Smooth muscle cell of the brain vasculature (primary cell): ENCODE results near the gene SRSF7.
"Not testable (repeated sequence)": the region's sequence is repeated elsewhere in the genome, so short reads cannot be mapped to it uniquely, and the experiment has no call there.

Source experiments
- DNase-seq: peaks from one replicate; pipeline ENCODE4 v3.0.0-alpha.2; 2012; ENCODE audit warnings: low read depth, low spot score

Gene SRSF7

GRCh38 chr2:38731684-38732221 lies 19.4 kb downstream of the SRSF7 start:
- DNase-seq: no peak

GRCh38 chr2:38731090-38731489 lies 20.1 kb downstream of the SRSF7 start:
- no peak for DNase-seq

- no peak for DNase-seq
Measured at GRCh38 chr2:38728694-38729093, 22.5 kb downstream of the SRSF7 start.

- no peak for DNase-seq
Measured at GRCh38 chr2:38727661-38728060, 23.5 kb downstream of the SRSF7 start.

- no peak for DNase-seq
Measured at GRCh38 chr2:38723173-38723572, 28.0 kb downstream of the SRSF7 start.

GRCh38 chr2:38722271-38723061 lies 28.7 kb downstream of the SRSF7 start:
- DNase-seq: no peak

GRCh38 chr2:38720613-38721241 lies 30.4 kb downstream of the SRSF7 start:
- DNase-seq: no peak

GRCh38 chr2:38719706-38720105 lies 31.5 kb downstream of the SRSF7 start:
- no peak for DNase-seq

GRCh38 chr2:38718601-38719000 lies 32.6 kb downstream of the SRSF7 start:
- no peak for DNase-seq

GRCh38 chr2:38716185-38716584 lies 35.0 kb downstream of the SRSF7 start:
- no peak for DNase-seq

- DNase-seq: not testable (repeated sequence)
Measured at GRCh38 chr2:38714941-38715340, 36.2 kb downstream of the SRSF7 start.

- no peak for DNase-seq
Measured at GRCh38 chr2:38713338-38713737, 37.8 kb downstream of the SRSF7 start.

GRCh38 chr2:38712871-38713270 lies 38.3 kb downstream of the SRSF7 start:
- no peak for DNase-seq

GRCh38 chr2:38712413-38712812 lies 38.7 kb downstream of the SRSF7 start:
- no peak for DNase-seq

- DNase-seq: no peak
Measured at GRCh38 chr2:38711558-38711957, 39.6 kb downstream of the SRSF7 start.

GRCh38 chr2:38709567-38710194 lies 41.5 kb downstream of the SRSF7 start:
- no peak for DNase-seq

GRCh38 chr2:38708900-38709566 lies 42.1 kb downstream of the SRSF7 start:
- no peak for DNase-seq

- not testable (repeated sequence) for DNase-seq
Measured at GRCh38 chr2:38708491-38708890, 42.7 kb downstream of the SRSF7 start.

- DNase-seq: no peak
Measured at GRCh38 chr2:38706846-38707345, 44.3 kb downstream of the SRSF7 start.

GRCh38 chr2:38704664-38705063 lies 46.5 kb downstream of the SRSF7 start:
- DNase-seq: no peak

GRCh38 chr2:38703336-38703735 lies 47.8 kb downstream of the SRSF7 start:
- DNase-seq: not testable (repeated sequence)

- peak; percentile 24 for DNase-seq
Measured at GRCh38 chr2:38702413-38702812, 48.7 kb downstream of the SRSF7 start.
